Natural killer cell (primary cell): ENCODE results near the gene ROBO1. TPM values are rescaled to one million over a fixed set of nuclear protein-coding genes. Genes with fewer than 3 reads are reported as not detected.

ENCODE experiments used
- ATAC-seq, 3 donors: fragments of 150-1000 bp in 2 of 3; fragments of 200-7000 bp in 1 of 3; cut with Tn5 transposase; 1 replicate in 1 of 3; 2 replicates in 2 of 3; pipeline ENCODE4 v1.10.0; 2021; ENCODE audit warnings: mild to moderate bottlenecking in 2 of 3, moderate library complexity in 2 of 3
- DNase-seq, 2 donors: peaks; one replicate each; pipeline versions ENCODE4 v3.0.0 to v3.0.0-alpha.2; 2013 to 2021; ENCODE audit warnings: mixed read lengths in 1 of 2
- H3K27ac ChIP-seq: one replicate; pipeline ENCODE4 v1.5.1; 2013; ENCODE audit warnings: mild to moderate bottlenecking, low read length
- H3K27me3 ChIP-seq: one replicate; pipeline ENCODE4 v1.6.1; 2013; ENCODE audit warnings: low read length; ENCODE audit not compliant: control insufficient read depth, insufficient read depth
- H3K36me3 ChIP-seq: one replicate; pipeline ENCODE4 v1.6.1; 2013; ENCODE audit warnings: low read length; ENCODE audit not compliant: control insufficient read depth, insufficient read depth
- H3K4me1 ChIP-seq: one replicate; pipeline ENCODE4 v1.6.1; 2013; ENCODE audit warnings: low read length; ENCODE audit not compliant: control insufficient read depth, insufficient read depth
- H3K4me3 ChIP-seq: one replicate; pipeline ENCODE4 v1.5.1; 2013; ENCODE audit warnings: low read length
- H3K9me3 ChIP-seq: one replicate; pipeline ENCODE4 v1.6.1; 2013; ENCODE audit warnings: low read length; ENCODE audit not compliant: control insufficient read depth, insufficient read depth
- H3K27ac Mint-ChIP-seq, 2 donors: one replicate each; pipeline ENCODE4 v1.8.0; 2022; ENCODE audit warnings: mild to moderate bottlenecking in 2 of 2, mixed read lengths in 2 of 2, moderate library complexity in 1 of 2
- H3K27me3 Mint-ChIP-seq, 2 donors: one replicate each; pipeline ENCODE4 v1.8.0; 2022; ENCODE audit warnings: low read depth in 2 of 2, mixed read lengths in 2 of 2
- H3K36me3 Mint-ChIP-seq: one replicate; pipeline ENCODE4 v1.8.0; 2022; ENCODE audit warnings: mixed read lengths
- H3K4me1 Mint-ChIP-seq, 2 donors: one replicate each; pipeline ENCODE4 v1.8.0; 2022; ENCODE audit warnings: mixed read lengths in 2 of 2
- H3K4me3 Mint-ChIP-seq: one replicate; pipeline ENCODE4 v1.8.0; 2022; ENCODE audit warnings: mild to moderate bottlenecking, moderate library complexity, mixed read lengths
- H3K9me3 Mint-ChIP-seq, 2 donors: one replicate each; pipeline ENCODE4 v1.8.0; 2022; ENCODE audit warnings: mixed read lengths in 2 of 2
- WGBS: methylation state at CpG from one replicate; pipeline ENCODE4 v1.1.7; 2013; ENCODE audit warnings: missing lambda C conversion rate; ENCODE audit not compliant: insufficient coverage; 5-methylcytosine and 5-hydroxymethylcytosine counted together
- intact Hi-C: fragments of 100-400 bp; cut with micrococcal nuclease; formaldehyde crosslinking; loops from one replicate; pipeline ENCODE4 v1.14.2; 2022
- total RNA-seq, 4 donors: library from RNA; stranded (reverse); fragments of 120-200 nt in 1 of 4; gene quantifications; one replicate each; pipeline versions ENCODE4 v1.2.3 to v1.2.4, GENCODE V29; 2013 to 2022
- TF ChIP-seq, protein P1 (sequence below): fragments of 200-600 bp; IDR thresholded peaks from one replicate; pipeline ENCODE4 v1.8.0; 2022; ENCODE audit warnings: antibody characterized with exemption

The ROBO1 gene
- total RNA-seq, 3 donors from 2014 or later (not counting 1 experiment from before 2014, with no cell fraction given) = 0.07 TPM; not detected in 2

- H3K4me3 Mint-ChIP-seq = no peak overlapping the region
- intact Hi-C loops = no loop called here
Measured at GRCh38 chr3:78878011-78878410, 889.8 kb downstream of the ROBO1 start.

DNA sequence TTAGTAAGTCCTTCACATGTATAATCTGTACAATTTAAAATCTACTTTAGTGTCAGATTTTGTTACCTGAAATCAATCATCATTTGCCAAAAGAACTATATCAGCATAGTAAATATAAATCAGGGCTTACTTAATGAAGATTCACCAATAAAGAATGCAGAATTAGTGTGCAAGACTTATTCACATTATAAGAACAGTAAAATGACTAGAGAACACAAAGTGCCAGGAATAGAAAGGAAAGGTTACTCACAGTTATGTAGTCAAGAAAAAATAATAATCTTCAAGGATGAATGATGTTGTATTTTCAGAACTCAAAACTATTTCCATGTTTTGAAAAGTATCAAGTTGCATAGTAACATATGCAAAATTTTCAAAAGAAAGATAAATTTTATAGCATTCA is 891.9 kb downstream of the ROBO1 start:
- H3K27ac Mint-ChIP-seq = no peak overlapping the region
- H3K27me3 Mint-ChIP-seq = no peaks in the 10 kb centered on the region

More at GRCh38 chr3:78878011-78878410, 889.8 kb downstream of the ROBO1 start:
- H3K4me1 ChIP-seq = no peaks in the 10 kb centered on the region
- H3K36me3 Mint-ChIP-seq = no peaks in the 10 kb centered on the region
- no peaks in the 10 kb centered on the region for H3K27me3 Mint-ChIP-seq
- H3K4me3 ChIP-seq = no peak overlapping the region
- TF ChIP-seq, protein P1, sequence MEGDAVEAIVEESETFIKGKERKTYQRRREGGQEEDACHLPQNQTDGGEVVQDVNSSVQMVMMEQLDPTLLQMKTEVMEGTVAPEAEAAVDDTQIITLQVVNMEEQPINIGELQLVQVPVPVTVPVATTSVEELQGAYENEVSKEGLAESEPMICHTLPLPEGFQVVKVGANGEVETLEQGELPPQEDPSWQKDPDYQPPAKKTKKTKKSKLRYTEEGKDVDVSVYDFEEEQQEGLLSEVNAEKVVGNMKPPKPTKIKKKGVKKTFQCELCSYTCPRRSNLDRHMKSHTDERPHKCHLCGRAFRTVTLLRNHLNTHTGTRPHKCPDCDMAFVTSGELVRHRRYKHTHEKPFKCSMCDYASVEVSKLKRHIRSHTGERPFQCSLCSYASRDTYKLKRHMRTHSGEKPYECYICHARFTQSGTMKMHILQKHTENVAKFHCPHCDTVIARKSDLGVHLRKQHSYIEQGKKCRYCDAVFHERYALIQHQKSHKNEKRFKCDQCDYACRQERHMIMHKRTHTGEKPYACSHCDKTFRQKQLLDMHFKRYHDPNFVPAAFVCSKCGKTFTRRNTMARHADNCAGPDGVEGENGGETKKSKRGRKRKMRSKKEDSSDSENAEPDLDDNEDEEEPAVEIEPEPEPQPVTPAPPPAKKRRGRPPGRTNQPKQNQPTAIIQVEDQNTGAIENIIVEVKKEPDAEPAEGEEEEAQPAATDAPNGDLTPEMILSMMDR = no peak
- no peaks in the 10 kb centered on the region for H3K27me3 ChIP-seq
- DNase-seq (no peak), ATAC-seq (no peak)
- 83% methylated on average over 3 of the region's 4 CpGs for WGBS
- no peak overlapping the region for H3K27ac Mint-ChIP-seq
- no peaks in the 10 kb centered on the region for H3K36me3 ChIP-seq
- H3K9me3 ChIP-seq = no peaks in the 10 kb centered on the region
- no peaks in the 10 kb centered on the region for H3K4me1 Mint-ChIP-seq
- no peak overlapping the region for H3K27ac ChIP-seq
- peaks cover 9 to 11% of the 10 kb centered on the region in 2 donors for H3K9me3 Mint-ChIP-seq

DNA sequence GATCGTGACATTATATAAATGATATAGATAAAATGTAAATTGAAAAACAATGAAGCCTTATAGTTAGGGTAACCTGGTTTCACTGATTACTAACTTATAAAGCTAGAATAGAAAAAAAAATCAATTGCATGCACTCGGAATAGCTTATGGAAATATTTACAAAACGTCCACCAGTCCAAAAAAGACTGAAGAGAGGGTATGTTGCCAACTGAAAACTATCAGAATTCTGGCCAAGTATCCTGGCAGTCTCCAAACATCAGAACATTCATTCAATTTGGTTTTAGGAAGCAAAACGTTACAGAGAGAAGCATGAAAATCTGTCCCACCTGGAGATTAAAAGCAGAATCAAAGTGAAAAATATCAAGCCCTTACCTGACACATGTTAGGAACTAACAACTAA is 892.4 kb downstream of the ROBO1 start:
- Mint-ChIP-seq H3K27ac (no peak overlapping the region), H3K36me3 (no peaks in the 10 kb centered on the region), H3K4me3 (no peak overlapping the region), H3K4me1 (no peaks in the 10 kb centered on the region), H3K9me3 (peaks cover 7 to 9% of the 10 kb centered on the region in 2 donors), H3K27me3 (no peaks in the 10 kb centered on the region)
- 59% methylated on average over 3 of the region's 4 CpGs for WGBS
- Histone ChIP-seq H3K9me3 (no peaks in the 10 kb centered on the region), H3K27me3 (no peaks in the 10 kb centered on the region), H3K27ac (no peak overlapping the region), H3K4me3 (no peak overlapping the region), H3K36me3 (no peaks in the 10 kb centered on the region), H3K4me1 (no peaks in the 10 kb centered on the region)
- TF ChIP-seq, protein P1 = no peak
- DNase-seq (no peak), ATAC-seq (no peak)
- intact Hi-C loops = no loop called here

More for the DNA sequence above, 891.9 kb downstream of the ROBO1 start:
- intact Hi-C loops = no loop called here
- Histone ChIP-seq H3K27ac (no peak overlapping the region), H3K4me1 (no peaks in the 10 kb centered on the region), H3K4me3 (no peak overlapping the region), H3K36me3 (no peaks in the 10 kb centered on the region), H3K27me3 (no peaks in the 10 kb centered on the region), H3K9me3 (no peaks in the 10 kb centered on the region)
- DNase-seq (no peak), ATAC-seq (no peak)
- H3K36me3 Mint-ChIP-seq = no peaks in the 10 kb centered on the region
- H3K9me3 Mint-ChIP-seq = peaks cover 7 to 8% of the 10 kb centered on the region in 2 donors
- TF ChIP-seq, protein P1 = no peak
- H3K4me3 Mint-ChIP-seq = no peak overlapping the region
- no peaks in the 10 kb centered on the region for H3K4me1 Mint-ChIP-seq

DNA sequence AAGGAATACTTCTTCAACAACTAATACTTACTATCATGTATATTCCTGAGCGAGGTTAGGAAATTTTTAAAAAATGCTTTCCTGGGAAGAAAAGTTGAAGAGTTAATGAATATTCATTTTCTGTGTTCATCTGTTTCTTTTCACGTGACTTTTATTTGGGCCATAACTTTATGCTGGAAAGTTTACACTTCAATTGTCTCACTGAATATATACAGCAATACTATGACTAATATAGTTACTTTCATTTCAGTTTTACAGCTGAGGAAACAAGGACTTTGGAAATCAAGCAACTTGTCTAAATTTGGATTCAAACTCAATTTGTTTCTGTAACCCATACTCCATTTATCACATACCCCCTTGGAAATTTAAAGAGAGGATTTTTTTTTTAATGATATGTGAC is 894.2 kb downstream of the ROBO1 start:
- no peak for DNase-seq
- Histone ChIP-seq H3K27me3 (no peaks in the 10 kb centered on the region), H3K9me3 (no peaks in the 10 kb centered on the region), H3K4me1 (no peaks in the 10 kb centered on the region), H3K36me3 (no peaks in the 10 kb centered on the region), H3K27ac (no peak overlapping the region), H3K4me3 (no peak overlapping the region)
- Mint-ChIP-seq H3K4me1 (no peaks in the 10 kb centered on the region), H3K4me3 (no peak overlapping the region), H3K9me3 (peaks cover 5 to 6% of the 10 kb centered on the region in 2 donors), H3K27ac (no peak overlapping the region), H3K27me3 (no peaks in the 10 kb centered on the region), H3K36me3 (no peaks in the 10 kb centered on the region)
- TF ChIP-seq, protein P1 = no peak
- intact Hi-C loops = no loop called here
- no peak for ATAC-seq
- WGBS = no CpG with 5 or more reads among the region's 2 CpGs
